ENCODE measurements around the gene DCTN2. TPM values are rescaled to one million over a fixed set of nuclear protein-coding genes. Genes with fewer than 3 reads are reported as not detected.

The DCTN2 gene
- polyA plus RNA-seq, 1 of the 3 experiments (the other 2 are of a cell fraction): 122 TPM

DNA sequence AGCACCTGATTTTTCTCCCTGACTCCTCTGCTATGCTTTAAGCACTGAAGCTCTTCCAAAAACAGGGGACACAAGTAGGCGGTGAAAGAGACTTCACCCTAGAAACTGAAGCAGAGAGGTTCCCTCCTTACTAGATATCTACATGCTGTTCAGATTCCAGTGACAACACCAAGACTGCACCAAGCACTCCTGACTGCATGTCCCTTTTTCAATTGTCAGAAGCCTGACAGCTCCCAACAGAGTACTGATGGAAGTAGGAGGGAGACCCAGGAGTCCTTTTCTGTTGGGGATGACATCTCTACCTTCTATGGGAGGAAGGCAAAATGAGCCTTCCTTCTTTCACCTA is 10.4 kb downstream of the DCTN2 start:
- Histone ChIP-seq H4K20me1 (ENCODE audit: insufficient read depth) (peaks cover 5% of the 10 kb centered on the region; the same call in 1 of the 2 replicates), H3K9me3 (no peaks in the 10 kb centered on the region), H3K27ac (ENCODE audit: low read depth in 2 of 2, low read length in 1 of 2) (no peak overlapping the region), H2AFZ (ENCODE audit: low read depth) (no peak overlapping the region), H3F3A (replicated peaks; ENCODE audit: insufficient read depth) (peaks cover 14% of the 10 kb centered on the region), H3K79me2 (ENCODE audit: insufficient read depth) (peaks cover 31% of the 10 kb centered on the region), H3K4me2 (no peak overlapping the region), H3K9me2 (no peaks in the 10 kb centered on the region), H3K4me1 (ENCODE audit: control insufficient read depth in 1 of 2, insufficient read depth in 2 of 2, low read depth in 1 of 2, low read length in 1 of 2) (0 out of 4 replicates have a peak, but pooled peaks cover 0 to 3% of the 10 kb centered on the region in 2 experiments), H3K36me3 (replicated peaks in 1 of 2; ENCODE audit: control insufficient read depth in 1 of 2, insufficient read depth in 2 of 2, low read length in 1 of 2) (peaks cover 56 to 83% of the 10 kb centered on the region in 2 experiments), H3K27me3 (ENCODE audit: insufficient read depth) (no peaks in the 10 kb centered on the region), H3K4me3 (ENCODE audit: low read depth in 2 of 2, low read length in 1 of 2) (no peak overlapping the region), H3K9ac (no peak overlapping the region)
- CTCF ChIA-PET: interaction anchor here (0.8 to 1.5 kb wide), 5 partner anchors 10 to 157 kb away, joined by 3 to 7 read pairs (median 3); partner anchors contain the start of genes B4GALNT1 and DCTN2
- DNase-seq: no peak
- POLR2A ChIA-PET: interaction anchor here (1.2 kb wide), 1 partner anchor 10 kb away, joined by 3 read pairs; no protein-coding TSS in a partner anchor
- WGBS (ENCODE audit: low lambda C conversion rate): 100% methylated on average over 1 of the region's 1 CpG
- TF ChIP-seq, protein P1, sequence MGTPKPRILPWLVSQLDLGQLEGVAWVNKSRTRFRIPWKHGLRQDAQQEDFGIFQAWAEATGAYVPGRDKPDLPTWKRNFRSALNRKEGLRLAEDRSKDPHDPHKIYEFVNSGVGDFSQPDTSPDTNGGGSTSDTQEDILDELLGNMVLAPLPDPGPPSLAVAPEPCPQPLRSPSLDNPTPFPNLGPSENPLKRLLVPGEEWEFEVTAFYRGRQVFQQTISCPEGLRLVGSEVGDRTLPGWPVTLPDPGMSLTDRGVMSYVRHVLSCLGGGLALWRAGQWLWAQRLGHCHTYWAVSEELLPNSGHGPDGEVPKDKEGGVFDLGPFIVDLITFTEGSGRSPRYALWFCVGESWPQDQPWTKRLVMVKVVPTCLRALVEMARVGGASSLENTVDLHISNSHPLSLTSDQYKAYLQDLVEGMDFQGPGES (IDR thresholded peaks at IDR 0.05; ENCODE audit: low read depth, low read length): no peak
- TF ChIP-seq RCOR1 (IDR thresholded peaks at IDR 0.05; ENCODE audit: low read length) (no peak), TAF1 (IDR thresholded peaks at IDR 0.05; ENCODE audit: borderline replicate concordance, low read depth, low read length) (no peak), TCF12 (IDR thresholded peaks at IDR 0.05) (no peak), RXRA (IDR thresholded peaks at IDR 0.05; ENCODE audit: borderline replicate concordance, low read depth) (no peak), RFX5 (IDR thresholded peaks at IDR 0.05; ENCODE audit: low read length) (no peak), ELF1 (IDR thresholded peaks at IDR 0.05) (no peak)
- TF ChIP-seq, protein P2, sequence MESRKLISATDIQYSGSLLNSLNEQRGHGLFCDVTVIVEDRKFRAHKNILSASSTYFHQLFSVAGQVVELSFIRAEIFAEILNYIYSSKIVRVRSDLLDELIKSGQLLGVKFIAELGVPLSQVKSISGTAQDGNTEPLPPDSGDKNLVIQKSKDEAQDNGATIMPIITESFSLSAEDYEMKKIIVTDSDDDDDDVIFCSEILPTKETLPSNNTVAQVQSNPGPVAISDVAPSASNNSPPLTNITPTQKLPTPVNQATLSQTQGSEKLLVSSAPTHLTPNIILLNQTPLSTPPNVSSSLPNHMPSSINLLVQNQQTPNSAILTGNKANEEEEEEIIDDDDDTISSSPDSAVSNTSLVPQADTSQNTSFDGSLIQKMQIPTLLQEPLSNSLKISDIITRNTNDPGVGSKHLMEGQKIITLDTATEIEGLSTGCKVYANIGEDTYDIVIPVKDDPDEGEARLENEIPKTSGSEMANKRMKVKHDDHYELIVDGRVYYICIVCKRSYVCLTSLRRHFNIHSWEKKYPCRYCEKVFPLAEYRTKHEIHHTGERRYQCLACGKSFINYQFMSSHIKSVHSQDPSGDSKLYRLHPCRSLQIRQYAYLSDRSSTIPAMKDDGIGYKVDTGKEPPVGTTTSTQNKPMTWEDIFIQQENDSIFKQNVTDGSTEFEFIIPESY (IDR thresholded peaks at IDR 0.05; ENCODE audit: borderline replicate concordance, low read depth): no peak
- TF ChIP-seq, protein P3, sequence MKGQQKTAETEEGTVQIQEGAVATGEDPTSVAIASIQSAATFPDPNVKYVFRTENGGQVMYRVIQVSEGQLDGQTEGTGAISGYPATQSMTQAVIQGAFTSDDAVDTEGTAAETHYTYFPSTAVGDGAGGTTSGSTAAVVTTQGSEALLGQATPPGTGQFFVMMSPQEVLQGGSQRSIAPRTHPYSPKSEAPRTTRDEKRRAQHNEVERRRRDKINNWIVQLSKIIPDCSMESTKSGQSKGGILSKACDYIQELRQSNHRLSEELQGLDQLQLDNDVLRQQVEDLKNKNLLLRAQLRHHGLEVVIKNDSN (IDR thresholded peaks at IDR 0.05; ENCODE audit: borderline replicate concordance, low read depth): no peak

DNA sequence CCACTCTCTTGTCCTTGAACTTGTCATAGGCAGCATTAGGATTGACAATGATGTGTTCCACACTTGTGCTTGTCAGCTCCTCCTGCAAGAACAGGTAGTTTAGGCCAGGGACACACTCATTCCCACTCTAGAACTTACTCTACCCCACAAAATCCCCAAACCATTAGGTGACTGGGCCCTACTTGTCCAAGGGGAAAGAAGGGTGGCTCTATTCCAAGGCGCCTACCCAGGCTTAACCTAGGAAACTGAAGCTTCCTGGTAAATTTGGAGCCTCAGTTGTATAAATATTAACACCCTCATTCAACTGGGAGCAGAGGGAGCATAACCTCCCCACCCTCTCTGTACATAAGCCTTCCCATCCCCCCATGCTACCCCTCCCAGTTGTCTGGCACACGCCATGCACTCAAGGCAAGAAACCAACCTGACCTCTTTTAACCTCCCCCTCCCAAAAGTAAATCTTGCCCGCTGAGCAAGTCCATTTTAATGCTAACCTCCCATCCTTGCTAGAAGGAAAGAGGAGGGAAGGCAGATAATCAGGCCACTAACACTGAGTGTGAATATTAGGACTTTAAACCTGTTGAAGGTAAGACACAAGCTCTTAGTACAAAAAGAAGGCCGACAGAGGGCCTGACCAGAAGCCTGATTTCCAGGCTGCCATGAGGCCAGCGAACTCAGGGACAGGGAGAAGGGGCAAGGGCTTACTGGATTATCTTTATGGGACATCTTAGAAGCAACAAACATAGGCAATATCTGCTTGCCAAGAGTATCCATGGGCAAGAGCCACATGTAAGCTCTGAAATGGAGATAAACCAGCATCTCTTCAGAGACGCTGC is 11.0 kb downstream of the DCTN2 start:
- H3K36me3 ChIP-seq (replicated peaks in 1 of 2; ENCODE audit: control insufficient read depth in 1 of 2, insufficient read depth in 2 of 2, low read length in 1 of 2): peaks cover 58 to 83% of the 10 kb centered on the region in 2 experiments
- TF ChIP-seq, protein P4, sequence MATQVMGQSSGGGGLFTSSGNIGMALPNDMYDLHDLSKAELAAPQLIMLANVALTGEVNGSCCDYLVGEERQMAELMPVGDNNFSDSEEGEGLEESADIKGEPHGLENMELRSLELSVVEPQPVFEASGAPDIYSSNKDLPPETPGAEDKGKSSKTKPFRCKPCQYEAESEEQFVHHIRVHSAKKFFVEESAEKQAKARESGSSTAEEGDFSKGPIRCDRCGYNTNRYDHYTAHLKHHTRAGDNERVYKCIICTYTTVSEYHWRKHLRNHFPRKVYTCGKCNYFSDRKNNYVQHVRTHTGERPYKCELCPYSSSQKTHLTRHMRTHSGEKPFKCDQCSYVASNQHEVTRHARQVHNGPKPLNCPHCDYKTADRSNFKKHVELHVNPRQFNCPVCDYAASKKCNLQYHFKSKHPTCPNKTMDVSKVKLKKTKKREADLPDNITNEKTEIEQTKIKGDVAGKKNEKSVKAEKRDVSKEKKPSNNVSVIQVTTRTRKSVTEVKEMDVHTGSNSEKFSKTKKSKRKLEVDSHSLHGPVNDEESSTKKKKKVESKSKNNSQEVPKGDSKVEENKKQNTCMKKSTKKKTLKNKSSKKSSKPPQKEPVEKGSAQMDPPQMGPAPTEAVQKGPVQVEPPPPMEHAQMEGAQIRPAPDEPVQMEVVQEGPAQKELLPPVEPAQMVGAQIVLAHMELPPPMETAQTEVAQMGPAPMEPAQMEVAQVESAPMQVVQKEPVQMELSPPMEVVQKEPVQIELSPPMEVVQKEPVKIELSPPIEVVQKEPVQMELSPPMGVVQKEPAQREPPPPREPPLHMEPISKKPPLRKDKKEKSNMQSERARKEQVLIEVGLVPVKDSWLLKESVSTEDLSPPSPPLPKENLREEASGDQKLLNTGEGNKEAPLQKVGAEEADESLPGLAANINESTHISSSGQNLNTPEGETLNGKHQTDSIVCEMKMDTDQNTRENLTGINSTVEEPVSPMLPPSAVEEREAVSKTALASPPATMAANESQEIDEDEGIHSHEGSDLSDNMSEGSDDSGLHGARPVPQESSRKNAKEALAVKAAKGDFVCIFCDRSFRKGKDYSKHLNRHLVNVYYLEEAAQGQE (IDR thresholded peaks at IDR 0.05; ENCODE audit: low read depth, low read length): no peak
- no peak for TF ChIP-seq MEF2A (IDR thresholded peaks at IDR 0.05; ENCODE audit: borderline replicate concordance, low read depth)
- no peak for TF ChIP-seq RAD21 (IDR thresholded peaks at IDR 0.05; ENCODE audit: low read length)
- no peak for TF ChIP-seq FOSL2 (IDR thresholded peaks at IDR 0.05; ENCODE audit: borderline replicate concordance, low read depth)
- TF ChIP-seq, protein P3 (IDR thresholded peaks at IDR 0.05; ENCODE audit: borderline replicate concordance, low read depth): no peak
- TF ChIP-seq YY1 (IDR thresholded peaks at IDR 0.05; ENCODE audit: low read depth): no peak
- TF ChIP-seq, protein P5, sequence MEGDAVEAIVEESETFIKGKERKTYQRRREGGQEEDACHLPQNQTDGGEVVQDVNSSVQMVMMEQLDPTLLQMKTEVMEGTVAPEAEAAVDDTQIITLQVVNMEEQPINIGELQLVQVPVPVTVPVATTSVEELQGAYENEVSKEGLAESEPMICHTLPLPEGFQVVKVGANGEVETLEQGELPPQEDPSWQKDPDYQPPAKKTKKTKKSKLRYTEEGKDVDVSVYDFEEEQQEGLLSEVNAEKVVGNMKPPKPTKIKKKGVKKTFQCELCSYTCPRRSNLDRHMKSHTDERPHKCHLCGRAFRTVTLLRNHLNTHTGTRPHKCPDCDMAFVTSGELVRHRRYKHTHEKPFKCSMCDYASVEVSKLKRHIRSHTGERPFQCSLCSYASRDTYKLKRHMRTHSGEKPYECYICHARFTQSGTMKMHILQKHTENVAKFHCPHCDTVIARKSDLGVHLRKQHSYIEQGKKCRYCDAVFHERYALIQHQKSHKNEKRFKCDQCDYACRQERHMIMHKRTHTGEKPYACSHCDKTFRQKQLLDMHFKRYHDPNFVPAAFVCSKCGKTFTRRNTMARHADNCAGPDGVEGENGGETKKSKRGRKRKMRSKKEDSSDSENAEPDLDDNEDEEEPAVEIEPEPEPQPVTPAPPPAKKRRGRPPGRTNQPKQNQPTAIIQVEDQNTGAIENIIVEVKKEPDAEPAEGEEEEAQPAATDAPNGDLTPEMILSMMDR (IDR thresholded peaks at IDR 0.05): no peak

More for the DNA sequence above, 11.0 kb downstream of the DCTN2 start:
- no peaks in the 10 kb centered on the region for H3K4me1 ChIP-seq (ENCODE audit: control insufficient read depth in 1 of 2, insufficient read depth in 2 of 2, low read depth in 1 of 2, low read length in 1 of 2)
- POLR2A ChIA-PET: interaction anchor here (1.2 kb wide), 1 partner anchor 10 kb away, joined by 3 read pairs; no protein-coding TSS in a partner anchor
- H3K79me2 ChIP-seq (ENCODE audit: insufficient read depth): peaks cover 27% of the 10 kb centered on the region
- CTCF ChIA-PET: interaction anchor here (0.8 to 1.5 kb wide), 5 partner anchors 11 to 157 kb away, joined by 3 to 7 read pairs (median 3); partner anchors contain the start of genes B4GALNT1 and DCTN2
- DNase-seq: no peak
- no peaks in the 10 kb centered on the region for H3K9me3 ChIP-seq
- H3K4me2 ChIP-seq: no peak overlapping the region
- H2AFZ ChIP-seq (ENCODE audit: low read depth): no peak overlapping the region
- H4K20me1 ChIP-seq (ENCODE audit: insufficient read depth): peaks cover 5% of the 10 kb centered on the region; the same call in 1 of the 2 replicates
- no peak overlapping the region for H3K27ac ChIP-seq (ENCODE audit: low read depth in 2 of 2, low read length in 1 of 2)
- H3K9me2 ChIP-seq: no peaks in the 10 kb centered on the region
- no peak overlapping the region for H3K9ac ChIP-seq
- H3F3A ChIP-seq (replicated peaks; ENCODE audit: insufficient read depth): peaks cover 13% of the 10 kb centered on the region
- no peak overlapping the region for H3K4me3 ChIP-seq (ENCODE audit: low read depth in 2 of 2, low read length in 1 of 2)
- H3K27me3 ChIP-seq (ENCODE audit: insufficient read depth): no peaks in the 10 kb centered on the region
- 78% methylated on average over 6 of the region's 6 CpGs for WGBS (ENCODE audit: low lambda C conversion rate)
